Measurements from ENCODE around the gene ARID3C. TPM values are rescaled to one million over a fixed set of nuclear protein-coding genes. Genes with fewer than 3 reads are reported as not detected.

The ARID3C gene
- total RNA-seq, 4 donors from 2014 or later, result 0.23 to 0.34 TPM; not detected in 2

GRCh38 chr9:34635556-34635955, 6.7 kb upstream of the ARID3C start:
- TF ChIP-seq POLR2A (IDR thresholded peaks at IDR 0.05), result no peak
- no peak for TF ChIP-seq CTCF (IDR thresholded peaks at IDR 0.05)
- no peak overlapping the region for H3K4me3 ChIP-seq (ENCODE audit: low read depth, poor library complexity, severe bottlenecking)
- no peak for DNase-seq (ENCODE audit: low spot score in 2 of 2)
- 88 to 89% methylated on average over 14 of the region's 14 CpGs for WGBS, 2 donors
- intact Hi-C loops (cut with DNase I; ENCODE audit: low total_unique reads), result loop anchor here (10.0 kb wide), 1 partner anchor 69 kb away; no protein-coding TSS in a partner anchor

GRCh38 chr9:34634551-34635248, 5.8 kb upstream of the ARID3C start:
- intact Hi-C loops (cut with DNase I; ENCODE audit: low total_unique reads), result loop anchor here (10.0 kb wide), 1 partner anchor 70 kb away; no protein-coding TSS in a partner anchor
- TF ChIP-seq POLR2A (IDR thresholded peaks at IDR 0.05), result no peak
- no peak for TF ChIP-seq CTCF (IDR thresholded peaks at IDR 0.05)
- H3K4me3 ChIP-seq (ENCODE audit: low read depth, poor library complexity, severe bottlenecking), result no peak overlapping the region
- no peak for DNase-seq (ENCODE audit: low spot score in 2 of 2)
- 75 to 77% methylated on average over 3 of the region's 3 CpGs for WGBS, 2 donors

- no peak for TF ChIP-seq POLR2A (IDR thresholded peaks at IDR 0.05)
- TF ChIP-seq CTCF (IDR thresholded peaks at IDR 0.05), result peak in 1 of 3 donors; percentile 76
Observed at GRCh38 chr9:34633851-34634550, 5.1 kb upstream of the ARID3C start.

GRCh38 chr9:34633166-34633565, 4.3 kb upstream of the ARID3C start:
- TF ChIP-seq CTCF (IDR thresholded peaks at IDR 0.05) (no peak), POLR2A (IDR thresholded peaks at IDR 0.05) (no peak)
- no peak overlapping the region for H3K4me3 ChIP-seq (ENCODE audit: low read depth, poor library complexity, severe bottlenecking)
- intact Hi-C loops (cut with DNase I; ENCODE audit: low total_unique reads), result loop anchor here (10.0 kb wide), 1 partner anchor 72 kb away; no protein-coding TSS in a partner anchor
- WGBS, 2 donors, result 57 to 67% methylated on average over 5 of the region's 5 CpGs
- no peak for DNase-seq (ENCODE audit: low spot score in 2 of 2)

More at GRCh38 chr9:34633851-34634550, 5.1 kb upstream of the ARID3C start:
- 13 to 25% methylated on average over 3 of the region's 3 CpGs for WGBS, 2 donors
- H3K4me3 ChIP-seq (ENCODE audit: low read depth, poor library complexity, severe bottlenecking), result no peak overlapping the region
- no peak for DNase-seq (ENCODE audit: low spot score in 2 of 2)
- intact Hi-C loops (cut with DNase I; ENCODE audit: low total_unique reads), result loop anchor here (10.0 kb wide), 1 partner anchor 71 kb away; no protein-coding TSS in a partner anchor

GRCh38 chr9:34630402-34631154, 1.7 kb upstream of the ARID3C start:
- WGBS, 2 donors, result 41 to 42% methylated on average over 5 of the region's 5 CpGs
- no peak overlapping the region for H3K4me3 ChIP-seq (ENCODE audit: low read depth, poor library complexity, severe bottlenecking)
- intact Hi-C loops (cut with DNase I; ENCODE audit: low total_unique reads), result loop anchor here (10.0 kb wide), 1 partner anchor 74 kb away; no protein-coding TSS in a partner anchor
- TF ChIP-seq POLR2A (IDR thresholded peaks at IDR 0.05), result no peak
- no peak for TF ChIP-seq CTCF (IDR thresholded peaks at IDR 0.05)
- no peak for DNase-seq (ENCODE audit: low spot score in 2 of 2)
